KMS-11 (cell line): ENCODE data around the gene PBX2.

Experiments used
- H2AFZ ChIP-seq: fragments of 200-600 bp; sonication (generic); 2 replicates; pipeline ENCODE4 v1.6.1; 2016; ENCODE audit warnings: antibody characterized with exemption, mixed run types, low read depth
- H3K27ac ChIP-seq: fragments of 200-600 bp; sonication (generic); 2 replicates; pipeline ENCODE4 v1.6.1; 2016; ENCODE audit warnings: mild to moderate bottlenecking, mixed run types
- H3K27me3 ChIP-seq: fragments of 200-600 bp; sonication (generic); 2 replicates; pipeline ENCODE4 v1.6.1; 2017; ENCODE audit warnings: mild to moderate bottlenecking, low read depth, mixed run types, moderate library complexity; ENCODE audit not compliant: insufficient read depth
- H3K36me3 ChIP-seq: fragments of 200-600 bp; sonication (generic); 2 replicates; pipeline ENCODE4 v1.6.1; 2017; ENCODE audit warnings: mild to moderate bottlenecking, mixed run types; ENCODE audit not compliant: insufficient read depth
- H3K4me1 ChIP-seq: fragments of 200-600 bp; sonication (generic); 2 replicates; pipeline ENCODE4 v1.6.1; 2016; ENCODE audit warnings: mild to moderate bottlenecking, low read depth, mixed run types; ENCODE audit not compliant: poor library complexity, severe bottlenecking
- H3K4me2 ChIP-seq: fragments of 200-600 bp; sonication (generic); 2 replicates; pipeline ENCODE4 v1.7.0; 2016; ENCODE audit warnings: mild to moderate bottlenecking, mixed run types
- H3K4me3 ChIP-seq: fragments of 200-600 bp; sonication (generic); IDR thresholded peaks from 2 replicates; pipeline ENCODE4 v1.6.1; 2017; ENCODE audit warnings: low read depth, low read length, mixed read lengths; ENCODE audit not compliant: insufficient read depth
- H3K79me2 ChIP-seq: fragments of 200-600 bp; sonication (generic); 2 replicates; pipeline ENCODE4 v1.6.1; 2016; ENCODE audit warnings: low read depth, mixed run types; ENCODE audit not compliant: insufficient read depth
- H3K9ac ChIP-seq: fragments of 200-600 bp; sonication (generic); 2 replicates; pipeline ENCODE4 v1.6.1; 2016; ENCODE audit warnings: mild to moderate bottlenecking, mixed run types
- H4K20me1 ChIP-seq: fragments of 200-600 bp; sonication (generic); 2 replicates; pipeline ENCODE4 v1.6.1; 2016; ENCODE audit warnings: mild to moderate bottlenecking, mixed run types; ENCODE audit not compliant: insufficient read depth
- CTCF ChIP-seq: fragments of 200-600 bp; sonication (generic); conservative IDR thresholded peaks from 2 replicates; pipeline ENCODE4 v1.6.1; 2017; ENCODE audit warnings: low read depth, mild to moderate bottlenecking, antibody characterized with exemption, low read length, moderate library complexity, mixed read lengths

Gene PBX2

DNA sequence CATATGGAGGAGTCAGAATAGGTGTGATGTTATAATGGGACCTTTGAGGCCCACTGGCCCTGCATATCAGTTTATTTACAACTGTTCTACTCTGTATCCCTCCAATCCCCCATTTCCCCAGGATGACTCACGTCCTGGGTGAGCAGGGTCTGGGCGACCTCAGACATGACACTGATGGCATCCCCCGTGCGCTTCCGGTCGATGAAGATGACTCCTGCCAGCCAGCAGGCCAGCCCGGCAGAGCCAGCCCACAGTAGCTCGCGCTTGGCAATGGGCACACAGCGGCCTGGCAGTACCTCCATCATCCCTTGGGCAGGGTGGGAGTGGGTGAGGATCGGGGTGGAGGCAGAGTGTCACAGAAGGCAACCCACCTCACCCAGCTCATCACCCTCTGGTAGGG lies 19.7 kb downstream of the PBX2 start:
- Histone ChIP-seq H3K27me3 (no peaks in the 10 kb centered on the region), H2AFZ (no peak overlapping the region), H4K20me1 (no peaks in the 10 kb centered on the region), H3K27ac (no peak overlapping the region), H3K79me2 (no peaks in the 10 kb centered on the region), H3K9ac (no peak overlapping the region), H3K4me3 (no peak overlapping the region), H3K4me1 (peaks cover 4% of the 10 kb centered on the region), H3K4me2 (no peak overlapping the region), H3K36me3 (no peaks in the 10 kb centered on the region)
- no peak for TF ChIP-seq CTCF

DNA sequence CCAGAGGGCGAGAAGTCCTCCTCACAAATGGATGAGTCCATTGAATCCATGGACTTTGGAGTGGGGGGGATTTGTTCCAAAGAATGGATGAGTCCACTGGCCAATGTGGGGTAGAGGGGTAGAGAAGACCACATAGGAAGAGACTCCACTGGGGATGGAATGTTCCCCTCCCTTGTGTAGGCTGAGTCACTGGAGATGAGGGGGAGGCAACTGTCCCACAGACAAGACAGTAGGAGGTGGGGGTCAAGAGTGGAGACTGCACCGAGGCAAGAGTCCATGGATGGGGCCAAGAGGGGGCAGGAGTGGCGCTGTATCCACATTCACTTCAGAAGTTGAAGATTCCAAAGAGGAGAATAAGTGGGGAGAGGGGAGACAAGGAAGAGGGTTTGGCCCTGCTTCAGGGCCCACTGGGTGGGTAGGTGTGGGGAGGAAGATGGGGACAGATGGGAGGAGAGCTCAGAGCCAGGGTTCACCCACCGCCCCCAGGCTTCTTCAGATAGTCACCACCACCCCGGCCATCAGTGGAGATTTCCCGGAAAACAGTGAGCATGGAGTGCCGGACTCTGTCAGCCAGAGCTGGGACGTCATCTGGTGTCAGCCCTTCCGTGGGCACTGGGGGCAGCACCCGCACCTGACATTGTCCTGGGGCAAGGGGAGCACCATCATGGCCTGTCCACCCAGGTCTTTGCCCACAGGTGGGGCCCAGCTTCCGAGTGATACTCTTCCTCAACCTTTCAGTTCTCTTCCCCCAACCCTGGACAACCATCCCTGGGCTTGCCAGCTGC lies 21.0 kb downstream of the PBX2 start:
- H3K27ac ChIP-seq: no peak overlapping the region
- no peak overlapping the region for H3K4me3 ChIP-seq
- no peak for TF ChIP-seq CTCF
- no peaks in the 10 kb centered on the region for H4K20me1 ChIP-seq
- H3K4me2 ChIP-seq: no peak overlapping the region
- no peak overlapping the region for H3K9ac ChIP-seq
- no peaks in the 10 kb centered on the region for H3K79me2 ChIP-seq
- no peak overlapping the region for H2AFZ ChIP-seq
- H3K4me1 ChIP-seq: no peaks in the 10 kb centered on the region
- H3K27me3 ChIP-seq: no peaks in the 10 kb centered on the region
- H3K36me3 ChIP-seq: no peaks in the 10 kb centered on the region

- Histone ChIP-seq H3K27ac (no peak overlapping the region), H3K36me3 (no peaks in the 10 kb centered on the region)
- no peak for TF ChIP-seq CTCF
These were observed 21.7 kb downstream of the PBX2 start for GRCh38 chr6:32168350-32168749.

GRCh38 chr6:32167761-32168262 lies 22.2 kb downstream of the PBX2 start:
- Histone ChIP-seq H4K20me1 (no peaks in the 10 kb centered on the region), H3K4me2 (no peak overlapping the region), H3K9ac (no peak overlapping the region), H2AFZ (no peak overlapping the region), H3K36me3 (no peaks in the 10 kb centered on the region), H3K4me1 (no peaks in the 10 kb centered on the region), H3K27me3 (no peaks in the 10 kb centered on the region), H3K27ac (no peak overlapping the region), H3K4me3 (no peak overlapping the region), H3K79me2 (no peaks in the 10 kb centered on the region)
- TF ChIP-seq CTCF: no peak

More at GRCh38 chr6:32168350-32168749, 21.7 kb downstream of the PBX2 start:
- Histone ChIP-seq H3K4me3 (no peak overlapping the region), H3K79me2 (no peaks in the 10 kb centered on the region), H3K27me3 (no peaks in the 10 kb centered on the region), H3K9ac (no peak overlapping the region), H3K4me1 (no peaks in the 10 kb centered on the region), H2AFZ (no peak overlapping the region), H4K20me1 (no peaks in the 10 kb centered on the region), H3K4me2 (no peak overlapping the region)
